Effector memory CD4-positive, alpha-beta T cell (primary cell): ENCODE data around the gene CPNE8.

Source experiments
- DNase-seq, 3 donors: peaks; one replicate each; pipeline ENCODE4 v3.0.0-alpha.2; 2020
- H3K27ac ChIP-seq: 2 replicates; pipeline ENCODE4 v1.7.0; 2013; ENCODE audit warnings: mild to moderate bottlenecking, low read length, moderate library complexity; ENCODE audit not compliant: insufficient read depth, poor library complexity, severe bottlenecking
- H3K27me3 ChIP-seq: replicated peaks from 2 replicates; pipeline ENCODE4 v1.7.0; 2013; ENCODE audit warnings: mild to moderate bottlenecking, low read length; ENCODE audit not compliant: insufficient read depth, control insufficient read depth, poor library complexity, severe bottlenecking
- H3K36me3 ChIP-seq: 2 replicates; pipeline ENCODE4 v1.7.0; 2013; ENCODE audit warnings: mild to moderate bottlenecking, low read length, moderate library complexity; ENCODE audit not compliant: control insufficient read depth, insufficient read depth
- H3K4me1 ChIP-seq: 2 replicates; pipeline ENCODE4 v1.7.0; 2013; ENCODE audit warnings: low read length, mild to moderate bottlenecking; ENCODE audit not compliant: control insufficient read depth, insufficient read depth, poor library complexity, severe bottlenecking
- H3K4me3 ChIP-seq: 2 replicates; pipeline ENCODE4 v1.7.0; 2013; ENCODE audit warnings: low read length, low read depth, mild to moderate bottlenecking; ENCODE audit not compliant: insufficient read depth, poor library complexity, severe bottlenecking
- H3K9me3 ChIP-seq: 2 replicates; pipeline ENCODE4 v1.7.0; 2013; ENCODE audit warnings: mild to moderate bottlenecking, low read length, moderate library complexity; ENCODE audit not compliant: control insufficient read depth

CPNE8 gene

GRCh38 chr12:38898001-38898684, 7.2 kb downstream of the CPNE8 start:
- DNase-seq = no peak
- no peaks in the 10 kb centered on the region for H3K36me3 ChIP-seq
- no peak overlapping the region for H3K27ac ChIP-seq
- H3K27me3 ChIP-seq = no peaks in the 10 kb centered on the region
- no peak overlapping the region for H3K4me3 ChIP-seq
- H3K4me1 ChIP-seq = no peaks in the 10 kb centered on the region
- no peaks in the 10 kb centered on the region for H3K9me3 ChIP-seq

DNA sequence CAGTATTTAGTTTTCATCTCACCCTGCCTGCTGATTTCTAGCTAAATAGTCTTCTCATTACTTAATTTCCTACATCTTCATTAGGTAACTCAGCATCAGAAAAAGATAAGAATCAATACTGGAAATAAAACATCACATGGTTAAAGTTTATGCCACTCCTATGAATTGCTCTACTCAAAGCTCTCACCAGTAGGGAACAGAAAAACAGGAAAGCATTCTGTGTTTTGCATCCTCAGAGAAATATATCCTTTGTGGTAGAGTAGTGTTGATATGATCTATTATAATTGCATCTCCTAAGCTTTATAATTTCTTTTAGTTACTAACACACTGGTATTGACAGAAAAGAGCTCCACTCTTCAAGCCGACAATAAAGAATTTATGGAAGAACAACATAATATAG, 9.9 kb downstream of the CPNE8 start:
- H3K36me3 ChIP-seq = no peaks in the 10 kb centered on the region
- H3K27me3 ChIP-seq = no peaks in the 10 kb centered on the region
- no peak for DNase-seq
- H3K27ac ChIP-seq = no peak overlapping the region
- H3K4me3 ChIP-seq = no peak overlapping the region
- H3K4me1 ChIP-seq = no peaks in the 10 kb centered on the region
- H3K9me3 ChIP-seq = no peaks in the 10 kb centered on the region

GRCh38 chr12:38892976-38893375, 12.4 kb downstream of the CPNE8 start:
- no peaks in the 10 kb centered on the region for H3K36me3 ChIP-seq
- no peaks in the 10 kb centered on the region for H3K4me1 ChIP-seq
- H3K27me3 ChIP-seq = no peaks in the 10 kb centered on the region
- no peak for DNase-seq
- H3K27ac ChIP-seq = no peak overlapping the region
- H3K4me3 ChIP-seq = no peak overlapping the region
- no peaks in the 10 kb centered on the region for H3K9me3 ChIP-seq

- Histone ChIP-seq H3K36me3 (no peaks in the 10 kb centered on the region), H3K4me3 (no peak overlapping the region), H3K9me3 (no peaks in the 10 kb centered on the region), H3K27ac (no peak overlapping the region), H3K27me3 (no peaks in the 10 kb centered on the region), H3K4me1 (no peaks in the 10 kb centered on the region)
- DNase-seq = no peak
These were observed 13.2 kb downstream of the CPNE8 start for GRCh38 chr12:38892087-38892786.

- no peaks in the 10 kb centered on the region for H3K4me1 ChIP-seq
- no peak overlapping the region for H3K27ac ChIP-seq
- no peaks in the 10 kb centered on the region for H3K9me3 ChIP-seq
- no peak for DNase-seq
- no peaks in the 10 kb centered on the region for H3K36me3 ChIP-seq
- no peaks in the 10 kb centered on the region for H3K27me3 ChIP-seq
- H3K4me3 ChIP-seq = no peak overlapping the region
These were observed 15.1 kb downstream of the CPNE8 start for GRCh38 chr12:38890102-38890855.

DNA sequence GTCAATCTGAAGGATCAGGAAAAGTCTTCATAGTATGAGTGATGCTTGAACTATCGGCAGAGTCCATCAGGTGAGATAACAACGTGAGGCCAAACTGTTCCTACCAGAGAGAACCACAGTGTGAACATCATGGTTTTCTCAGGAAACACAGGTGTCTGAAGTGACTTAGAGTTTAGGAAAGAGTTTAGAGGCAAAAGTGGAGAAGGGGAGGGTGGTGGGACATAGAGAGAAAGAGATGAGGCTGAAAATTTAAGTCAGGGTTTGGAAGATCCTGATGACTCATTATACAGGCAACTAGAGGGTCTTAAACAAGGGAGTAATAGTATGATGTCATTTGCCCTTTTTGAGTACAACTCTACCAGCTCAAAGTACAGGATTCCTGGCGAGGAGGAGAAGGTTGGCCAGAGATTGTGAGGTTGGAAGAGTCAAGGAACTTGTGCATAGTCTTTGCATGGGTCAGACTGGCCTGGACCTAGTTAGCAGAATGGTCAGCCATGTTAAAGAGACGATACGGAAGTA, 16.0 kb downstream of the CPNE8 start:
- Histone ChIP-seq H3K4me3 (no peak overlapping the region), H3K27ac (no peak overlapping the region), H3K9me3 (no peaks in the 10 kb centered on the region), H3K27me3 (no peaks in the 10 kb centered on the region), H3K4me1 (no peaks in the 10 kb centered on the region), H3K36me3 (no peaks in the 10 kb centered on the region)
- DNase-seq = no peak

DNA sequence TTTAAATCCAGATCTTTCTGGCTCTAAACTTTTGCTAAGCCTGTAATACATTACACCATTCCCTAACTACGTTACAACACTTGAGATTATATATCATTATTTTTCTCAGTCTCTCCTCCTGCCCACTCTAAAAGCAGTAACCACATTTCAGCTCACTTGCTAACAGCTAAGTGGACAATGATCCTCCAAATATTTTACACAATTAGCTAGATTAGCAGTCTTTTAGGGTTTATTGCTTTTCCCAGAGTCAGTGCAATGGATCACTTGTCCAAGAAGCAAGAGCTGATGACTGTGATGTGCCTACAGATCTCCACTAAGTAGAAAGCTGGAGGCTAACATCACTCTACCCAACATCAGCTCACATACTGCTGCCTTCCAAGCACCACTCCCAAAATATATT, 17.6 kb downstream of the CPNE8 start:
- no peaks in the 10 kb centered on the region for H3K9me3 ChIP-seq
- no peak for DNase-seq
- no peak overlapping the region for H3K4me3 ChIP-seq
- H3K27ac ChIP-seq = no peak overlapping the region
- no peaks in the 10 kb centered on the region for H3K4me1 ChIP-seq
- no peaks in the 10 kb centered on the region for H3K27me3 ChIP-seq
- no peaks in the 10 kb centered on the region for H3K36me3 ChIP-seq

GRCh38 chr12:38886931-38887330, 18.5 kb downstream of the CPNE8 start:
- Histone ChIP-seq H3K27me3 (no peaks in the 10 kb centered on the region), H3K36me3 (no peaks in the 10 kb centered on the region), H3K9me3 (no peaks in the 10 kb centered on the region), H3K4me3 (no peak overlapping the region), H3K4me1 (no peaks in the 10 kb centered on the region), H3K27ac (no peak overlapping the region)
- no peak for DNase-seq

DNA sequence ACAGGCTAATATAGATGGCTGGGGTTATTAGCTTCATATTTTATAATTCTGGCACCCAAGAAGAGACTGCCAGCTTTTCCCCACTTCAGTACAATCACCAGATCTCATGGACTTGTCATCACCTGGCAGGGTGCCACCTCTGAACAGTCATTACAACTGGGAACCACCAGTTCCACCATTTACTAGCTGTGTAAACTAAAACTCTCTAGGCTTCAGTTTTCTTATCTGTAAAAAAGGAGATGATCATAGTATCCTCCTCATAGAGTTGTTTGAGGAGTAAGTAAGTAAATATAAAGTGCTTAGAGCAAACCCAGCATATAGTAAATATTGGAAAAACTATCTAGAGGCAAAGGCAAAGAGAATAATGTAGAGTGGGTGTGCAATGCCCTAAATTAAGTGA, 19.3 kb downstream of the CPNE8 start:
- no peak overlapping the region for H3K4me3 ChIP-seq
- DNase-seq = no peak

GRCh38 chr12:38884666-38885065, 20.7 kb downstream of the CPNE8 start:
- no peak overlapping the region for H3K27ac ChIP-seq
- no peak for DNase-seq
- H3K27me3 ChIP-seq = no peaks in the 10 kb centered on the region
- H3K9me3 ChIP-seq = no peaks in the 10 kb centered on the region
- no peaks in the 10 kb centered on the region for H3K36me3 ChIP-seq
- no peak overlapping the region for H3K4me3 ChIP-seq
- H3K4me1 ChIP-seq = no peaks in the 10 kb centered on the region

More for the DNA sequence above, 19.3 kb downstream of the CPNE8 start:
- no peak overlapping the region for H3K27ac ChIP-seq
- H3K36me3 ChIP-seq = no peaks in the 10 kb centered on the region
- H3K9me3 ChIP-seq = no peaks in the 10 kb centered on the region
- H3K4me1 ChIP-seq = no peaks in the 10 kb centered on the region
- no peaks in the 10 kb centered on the region for H3K27me3 ChIP-seq
